22Rv1 (cell line): ENCODE measurements around the gene PPP6R2.
"Not testable (repeated sequence)": the region's sequence is repeated elsewhere in the genome, so short reads cannot be mapped to it uniquely, and the experiment has no call there.

Experiments
- CTCF ChIP-seq: fragments of 450-650 bp; IDR thresholded peaks from 2 replicates; pipeline ENCODE4 v1.5.1; 2017; ENCODE audit warnings: mild to moderate bottlenecking
- ZFX ChIP-seq: fragments of 450-650 bp; IDR thresholded peaks from 2 replicates; pipeline ENCODE4 v1.6.1; 2017; ENCODE audit warnings: antibody characterized with exemption, borderline replicate concordance

GRCh38 chr22:50363803-50364194 is 20.7 kb downstream of the PPP6R2 start:
- TF ChIP-seq CTCF, ZFX: not testable (repeated sequence)
